ENCODE results near the gene MRRF.

GRCh38 chr9:122291458-122291857 lies 26.8 kb downstream of the MRRF start:
- TF ChIP-seq, protein P1, sequence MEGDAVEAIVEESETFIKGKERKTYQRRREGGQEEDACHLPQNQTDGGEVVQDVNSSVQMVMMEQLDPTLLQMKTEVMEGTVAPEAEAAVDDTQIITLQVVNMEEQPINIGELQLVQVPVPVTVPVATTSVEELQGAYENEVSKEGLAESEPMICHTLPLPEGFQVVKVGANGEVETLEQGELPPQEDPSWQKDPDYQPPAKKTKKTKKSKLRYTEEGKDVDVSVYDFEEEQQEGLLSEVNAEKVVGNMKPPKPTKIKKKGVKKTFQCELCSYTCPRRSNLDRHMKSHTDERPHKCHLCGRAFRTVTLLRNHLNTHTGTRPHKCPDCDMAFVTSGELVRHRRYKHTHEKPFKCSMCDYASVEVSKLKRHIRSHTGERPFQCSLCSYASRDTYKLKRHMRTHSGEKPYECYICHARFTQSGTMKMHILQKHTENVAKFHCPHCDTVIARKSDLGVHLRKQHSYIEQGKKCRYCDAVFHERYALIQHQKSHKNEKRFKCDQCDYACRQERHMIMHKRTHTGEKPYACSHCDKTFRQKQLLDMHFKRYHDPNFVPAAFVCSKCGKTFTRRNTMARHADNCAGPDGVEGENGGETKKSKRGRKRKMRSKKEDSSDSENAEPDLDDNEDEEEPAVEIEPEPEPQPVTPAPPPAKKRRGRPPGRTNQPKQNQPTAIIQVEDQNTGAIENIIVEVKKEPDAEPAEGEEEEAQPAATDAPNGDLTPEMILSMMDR (conservative IDR thresholded peaks at IDR 0.05 in 1 of 2, IDR thresholded peaks at IDR 0.05 in 1 of 2; ENCODE audit: low read depth in 1 of 2, low read length in 2 of 2), result no peak
- TF ChIP-seq EZH2 (IDR thresholded peaks at IDR 0.05; ENCODE audit: low read length, missing control alignments), result no peak

Measured in fibroblast of lung (primary cell).